HFF-Myc (cell line): ENCODE data around the gene ERN1.

Experiments used
- DNase-seq: peaks from one replicate; pipeline ENCODE4 v3.0.0-alpha.2; 2011; ENCODE audit warnings: low read depth; ENCODE audit errors: extremely low read depth
- H3K4me3 ChIP-seq: replicated peaks from 2 replicates; pipeline ENCODE4 v1.5.1; 2011; ENCODE audit warnings: low read depth, mild to moderate bottlenecking, control low read depth, low read length
- TF ChIP-seq, protein P1 (sequence below): IDR thresholded peaks from 2 replicates; pipeline ENCODE4 v1.5.1; 2012; ENCODE audit warnings: mild to moderate bottlenecking, low read depth, low read length, control low read depth; ENCODE audit errors: missing control alignments

The ERN1 gene

DNA sequence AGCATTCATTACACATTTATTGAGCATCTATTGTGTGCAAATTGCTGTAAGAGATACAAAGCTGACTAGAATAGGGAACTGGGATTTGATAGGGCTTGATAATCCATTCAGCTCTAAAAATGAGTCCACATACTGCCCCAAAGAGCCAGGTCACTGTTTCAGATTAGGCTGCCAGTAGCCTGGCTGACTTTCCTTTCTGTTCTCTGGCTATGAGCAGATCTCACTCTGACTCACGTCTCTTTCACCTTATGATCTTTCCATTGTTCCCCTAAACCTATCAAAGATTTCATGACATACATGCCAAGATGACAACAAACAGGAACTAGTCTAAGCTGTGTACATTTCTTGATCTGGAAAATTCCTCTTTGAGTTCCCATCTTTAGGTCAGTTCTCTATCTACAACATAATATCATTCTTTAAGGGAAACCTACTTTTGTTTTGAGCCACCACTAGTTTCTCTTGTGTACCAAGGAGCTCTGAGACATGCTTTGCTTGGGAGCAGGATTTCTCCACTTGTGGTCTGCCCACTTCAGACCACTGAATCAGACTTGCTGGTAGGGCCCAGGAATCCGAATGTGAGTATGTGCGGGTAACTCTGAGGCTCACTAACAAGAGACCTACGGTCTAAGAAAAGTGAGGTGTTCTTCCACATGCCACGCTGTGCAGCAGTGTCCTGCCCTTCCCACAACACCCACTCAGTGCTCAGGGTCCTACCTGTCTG lies 68.6 kb downstream of the ERN1 start:
- no peak overlapping the region for H3K4me3 ChIP-seq
- TF ChIP-seq, protein P1, sequence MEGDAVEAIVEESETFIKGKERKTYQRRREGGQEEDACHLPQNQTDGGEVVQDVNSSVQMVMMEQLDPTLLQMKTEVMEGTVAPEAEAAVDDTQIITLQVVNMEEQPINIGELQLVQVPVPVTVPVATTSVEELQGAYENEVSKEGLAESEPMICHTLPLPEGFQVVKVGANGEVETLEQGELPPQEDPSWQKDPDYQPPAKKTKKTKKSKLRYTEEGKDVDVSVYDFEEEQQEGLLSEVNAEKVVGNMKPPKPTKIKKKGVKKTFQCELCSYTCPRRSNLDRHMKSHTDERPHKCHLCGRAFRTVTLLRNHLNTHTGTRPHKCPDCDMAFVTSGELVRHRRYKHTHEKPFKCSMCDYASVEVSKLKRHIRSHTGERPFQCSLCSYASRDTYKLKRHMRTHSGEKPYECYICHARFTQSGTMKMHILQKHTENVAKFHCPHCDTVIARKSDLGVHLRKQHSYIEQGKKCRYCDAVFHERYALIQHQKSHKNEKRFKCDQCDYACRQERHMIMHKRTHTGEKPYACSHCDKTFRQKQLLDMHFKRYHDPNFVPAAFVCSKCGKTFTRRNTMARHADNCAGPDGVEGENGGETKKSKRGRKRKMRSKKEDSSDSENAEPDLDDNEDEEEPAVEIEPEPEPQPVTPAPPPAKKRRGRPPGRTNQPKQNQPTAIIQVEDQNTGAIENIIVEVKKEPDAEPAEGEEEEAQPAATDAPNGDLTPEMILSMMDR, result no peak
- no peak for DNase-seq

DNA sequence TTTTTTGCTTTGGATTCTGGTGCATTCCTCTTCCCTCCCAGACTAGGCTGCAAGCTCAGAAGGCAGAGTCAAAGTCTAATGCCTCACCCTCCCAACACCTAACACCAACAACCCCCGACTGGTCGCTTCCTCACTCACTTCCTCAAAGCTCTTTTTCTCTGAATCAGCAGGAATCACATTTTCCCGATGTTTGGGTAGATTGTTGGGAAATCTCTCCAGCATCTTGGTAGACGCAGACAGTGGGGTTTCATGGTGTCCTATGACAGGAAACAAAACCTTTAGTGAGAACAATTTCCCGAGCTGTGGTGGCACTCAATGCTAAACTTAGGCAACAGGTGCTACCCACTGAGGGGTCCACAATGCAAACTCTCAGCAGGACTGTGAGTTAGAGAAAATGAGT lies 69.6 kb downstream of the ERN1 start:
- H3K4me3 ChIP-seq, result no peak overlapping the region
- TF ChIP-seq, protein P1, result no peak
- DNase-seq, result no peak

DNA sequence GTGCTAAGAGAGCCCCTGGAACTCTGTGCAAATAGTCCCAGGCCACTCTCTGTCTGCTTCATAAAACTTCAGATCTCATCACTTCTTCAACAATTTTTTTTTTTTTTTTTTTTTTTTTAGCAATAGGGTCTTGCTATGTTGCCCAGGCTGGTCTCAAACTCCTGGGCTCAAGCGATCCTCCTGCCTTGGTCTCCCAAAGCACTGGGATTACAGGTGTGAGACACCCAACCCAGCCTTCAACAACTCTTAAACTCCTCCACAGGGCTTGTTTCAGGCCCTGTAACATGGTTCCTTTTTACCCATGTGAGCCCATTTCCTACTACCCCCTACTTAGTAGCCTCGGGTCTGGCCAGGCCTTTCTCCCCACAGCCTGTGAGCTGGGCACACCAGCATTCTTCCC lies 70.2 kb downstream of the ERN1 start:
- H3K4me3 ChIP-seq, result no peak overlapping the region
- no peak for DNase-seq
- TF ChIP-seq, protein P1, result no peak

DNA sequence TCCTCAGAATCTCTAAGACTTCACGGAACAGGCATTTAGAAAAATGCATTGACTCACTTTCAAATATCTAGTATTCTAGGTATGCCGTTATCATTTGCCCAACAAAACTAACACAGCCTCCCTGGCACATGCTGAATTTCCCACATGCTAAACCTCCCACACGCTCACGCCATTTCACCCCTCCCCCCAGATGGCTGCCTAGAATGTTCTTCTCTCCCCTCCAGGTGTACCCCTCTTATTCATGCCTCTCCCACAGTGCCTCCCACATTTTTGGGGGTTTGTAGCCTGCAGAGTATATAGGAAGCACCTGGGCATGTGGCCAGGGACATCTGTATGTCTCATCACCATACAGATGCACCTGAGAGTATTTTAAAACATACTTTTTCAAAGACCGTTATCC lies 71.3 kb downstream of the ERN1 start:
- no peak overlapping the region for H3K4me3 ChIP-seq
- TF ChIP-seq, protein P1, result no peak
- no peak for DNase-seq

DNA sequence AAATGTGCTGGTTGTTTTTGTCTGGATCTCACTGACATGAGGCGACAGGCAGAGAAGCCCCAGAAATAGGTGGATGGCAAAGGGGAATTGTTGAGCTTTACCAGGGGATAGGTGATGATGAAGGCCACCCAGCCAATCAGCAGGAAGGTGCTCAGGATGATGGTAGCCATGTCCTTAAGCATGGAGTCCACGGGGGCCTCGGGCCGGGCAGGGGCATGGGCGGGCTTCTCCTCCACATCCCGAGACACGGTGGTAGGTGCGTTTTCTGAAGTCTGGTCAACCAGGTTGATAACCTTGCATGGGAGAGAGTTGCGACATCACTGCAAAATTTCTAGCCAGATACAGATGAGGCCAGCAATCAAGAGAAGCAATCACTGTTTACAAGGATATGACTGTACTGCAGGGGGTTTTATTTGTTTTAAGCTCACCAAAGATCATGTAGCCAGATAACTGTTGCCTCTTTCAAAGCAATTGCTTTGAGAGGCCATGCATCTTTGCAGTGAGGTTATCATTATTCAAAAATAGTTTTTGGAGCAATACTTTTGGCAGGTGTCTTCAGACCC lies 72.2 kb downstream of the ERN1 start:
- TF ChIP-seq, protein P1, result no peak
- H3K4me3 ChIP-seq, result no peak overlapping the region
- no peak for DNase-seq

DNA sequence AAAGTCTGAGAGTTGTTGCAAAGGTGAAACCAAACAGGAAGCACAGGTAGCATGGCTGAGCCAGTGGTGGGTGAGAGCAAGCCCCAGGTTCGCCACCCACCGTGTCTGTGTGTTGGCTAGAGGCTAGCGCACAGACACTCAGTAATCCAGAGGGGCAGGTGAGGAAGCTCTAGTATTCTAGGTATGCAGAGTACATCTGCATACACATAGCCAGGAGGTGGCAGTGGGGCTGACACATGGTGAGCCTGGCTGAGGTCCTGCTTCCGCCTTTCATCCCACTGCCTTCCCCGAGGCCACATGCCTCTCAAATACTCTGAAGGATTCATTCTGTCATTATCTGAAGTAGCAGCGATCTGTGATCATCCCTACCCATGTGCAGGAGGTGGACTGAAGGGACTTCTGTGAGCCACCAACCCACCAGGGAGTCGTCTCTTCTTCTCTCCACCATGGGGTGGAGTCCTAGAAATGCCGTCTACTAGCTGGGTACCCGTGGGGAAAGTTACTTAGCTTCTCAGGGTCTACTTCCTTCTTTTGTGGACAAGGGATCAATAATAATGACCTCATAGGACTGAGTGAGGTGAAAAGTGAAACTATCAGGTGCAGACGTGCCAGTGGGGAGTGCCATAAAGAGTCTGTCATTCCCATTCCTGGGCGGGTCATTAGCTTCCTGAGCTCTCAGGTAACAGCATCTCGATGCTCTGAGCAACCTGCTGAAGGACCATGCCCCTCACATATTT lies 73.5 kb downstream of the ERN1 start:
- DNase-seq, result no peak
- no peak overlapping the region for H3K4me3 ChIP-seq
- TF ChIP-seq, protein P1, result no peak
